Globus pallidus (tissue), 1 donor: ENCODE data around the gene SYTL1.

Experiments used
- DNase-seq: peaks from one replicate; pipeline ENCODE4 v3.0.0-alpha.2; 2015; ENCODE audit warnings: low spot score

SYTL1 gene

DNA sequence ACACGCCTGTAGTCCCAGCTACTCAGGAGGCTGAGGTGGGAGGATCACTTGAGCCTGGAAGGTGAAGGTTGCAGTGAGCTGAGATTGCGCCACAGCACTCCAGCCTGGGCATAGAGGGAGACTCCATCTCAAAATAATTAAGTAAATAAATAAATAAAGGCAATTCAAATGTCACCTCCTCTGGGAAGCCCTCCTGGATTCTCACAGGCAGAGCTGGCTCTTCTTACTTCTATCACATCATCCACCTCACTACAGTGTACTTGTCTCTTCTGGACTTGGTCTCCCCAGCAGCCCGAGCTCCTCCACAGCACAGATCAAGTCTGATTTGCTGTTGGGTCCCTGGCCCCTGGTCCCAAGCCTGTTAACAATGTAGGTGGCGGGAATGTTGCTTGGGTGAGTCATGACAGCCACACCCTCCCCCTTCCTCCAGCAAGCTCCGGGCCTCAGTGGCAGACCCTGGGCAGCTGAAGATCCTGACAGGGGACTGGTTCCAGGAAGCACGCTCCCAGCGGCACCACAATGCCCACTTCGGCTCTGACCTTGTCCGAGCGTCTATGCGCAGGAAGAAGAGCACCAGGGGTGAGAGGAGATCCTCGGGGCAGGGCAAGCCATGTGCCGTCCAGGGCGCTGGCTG is 5.3 kb downstream of the SYTL1 start:
- DNase-seq = no peak

DNA sequence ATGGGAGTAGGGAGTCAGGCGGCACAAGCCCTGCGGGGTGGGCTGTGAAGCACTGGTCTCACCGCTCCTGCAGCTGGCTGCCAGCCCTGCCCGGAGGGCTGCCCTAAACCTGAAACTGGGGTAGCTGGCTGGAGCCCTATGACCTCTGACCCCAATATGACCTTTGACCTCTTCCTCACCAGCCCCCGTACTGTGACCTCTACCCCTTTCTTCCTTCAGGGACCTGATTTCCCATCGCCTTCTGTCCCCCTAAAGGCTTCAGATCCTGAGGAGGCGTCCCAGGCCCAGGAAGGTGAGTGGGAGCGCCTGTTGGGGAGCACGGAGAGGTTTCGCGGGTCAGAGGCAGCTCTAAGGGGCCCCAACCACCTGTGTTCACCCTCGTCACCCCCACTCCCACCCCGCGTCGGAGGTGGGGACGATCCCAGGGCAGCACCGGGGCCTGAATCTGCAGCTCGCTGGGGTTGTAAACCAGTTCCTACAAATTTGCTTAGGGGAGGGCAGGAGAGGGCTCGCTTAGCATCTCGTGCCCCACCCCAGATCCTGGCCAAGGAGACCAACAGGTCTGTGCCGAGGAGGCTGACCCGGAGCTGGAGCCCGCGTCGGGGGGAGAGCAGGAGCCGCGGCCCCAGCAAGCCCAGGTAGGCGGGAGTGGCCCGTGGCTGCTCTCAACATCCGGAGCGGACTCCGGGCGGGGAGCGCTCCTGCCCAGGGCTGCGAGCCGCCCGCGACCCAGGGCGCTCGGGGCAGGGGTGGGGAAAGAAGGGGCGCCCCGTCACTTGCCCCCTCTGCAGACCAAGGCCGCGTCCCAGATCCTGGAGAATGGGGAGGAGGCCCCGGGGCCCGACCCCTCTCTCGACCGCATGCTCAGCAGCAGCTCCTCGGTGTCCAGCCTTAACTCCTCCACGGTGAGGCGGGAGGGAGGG is 7.3 kb downstream of the SYTL1 start:
- DNase-seq = no peak

DNA sequence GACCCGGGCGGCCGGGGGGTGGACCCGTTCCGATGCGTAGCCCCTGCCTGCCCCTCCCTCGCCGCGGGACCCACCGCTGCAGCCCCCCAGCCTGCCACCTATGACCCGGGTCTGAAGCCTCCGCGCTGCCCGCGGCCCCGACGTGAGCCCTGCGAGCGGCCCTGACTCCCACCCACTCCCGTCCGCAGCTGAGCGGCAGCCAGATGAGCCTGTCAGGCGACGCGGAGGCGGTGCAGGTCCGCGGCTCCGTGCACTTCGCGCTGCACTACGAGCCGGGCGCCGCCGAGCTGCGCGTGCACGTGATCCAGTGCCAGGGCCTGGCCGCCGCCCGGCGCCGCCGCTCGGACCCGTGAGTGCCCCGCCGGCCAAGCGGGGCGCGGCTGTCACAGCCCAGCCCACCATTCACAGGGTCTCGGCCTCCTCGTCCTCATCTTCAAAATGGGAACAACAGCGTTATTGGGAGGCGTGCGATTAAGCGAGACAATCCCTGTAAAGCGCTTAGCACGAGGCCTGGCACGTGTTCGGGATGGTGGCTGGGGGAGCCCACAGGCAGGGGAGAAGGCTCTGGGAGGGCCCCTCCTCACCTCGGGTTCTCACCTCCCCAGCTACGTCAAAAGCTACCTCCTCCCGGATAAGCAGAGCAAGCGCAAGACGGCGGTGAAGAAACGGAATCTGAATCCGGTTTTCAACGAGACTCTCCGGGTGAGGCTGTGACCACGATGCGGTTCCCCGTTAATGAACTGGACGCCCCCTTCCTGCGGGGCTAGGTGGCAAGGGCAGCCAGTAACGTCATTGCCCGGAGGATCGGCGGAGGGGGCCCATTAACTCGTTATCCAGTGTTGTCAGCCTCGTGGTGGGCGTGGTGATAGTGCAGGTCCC is 8.2 kb downstream of the SYTL1 start:
- DNase-seq = no peak

DNA sequence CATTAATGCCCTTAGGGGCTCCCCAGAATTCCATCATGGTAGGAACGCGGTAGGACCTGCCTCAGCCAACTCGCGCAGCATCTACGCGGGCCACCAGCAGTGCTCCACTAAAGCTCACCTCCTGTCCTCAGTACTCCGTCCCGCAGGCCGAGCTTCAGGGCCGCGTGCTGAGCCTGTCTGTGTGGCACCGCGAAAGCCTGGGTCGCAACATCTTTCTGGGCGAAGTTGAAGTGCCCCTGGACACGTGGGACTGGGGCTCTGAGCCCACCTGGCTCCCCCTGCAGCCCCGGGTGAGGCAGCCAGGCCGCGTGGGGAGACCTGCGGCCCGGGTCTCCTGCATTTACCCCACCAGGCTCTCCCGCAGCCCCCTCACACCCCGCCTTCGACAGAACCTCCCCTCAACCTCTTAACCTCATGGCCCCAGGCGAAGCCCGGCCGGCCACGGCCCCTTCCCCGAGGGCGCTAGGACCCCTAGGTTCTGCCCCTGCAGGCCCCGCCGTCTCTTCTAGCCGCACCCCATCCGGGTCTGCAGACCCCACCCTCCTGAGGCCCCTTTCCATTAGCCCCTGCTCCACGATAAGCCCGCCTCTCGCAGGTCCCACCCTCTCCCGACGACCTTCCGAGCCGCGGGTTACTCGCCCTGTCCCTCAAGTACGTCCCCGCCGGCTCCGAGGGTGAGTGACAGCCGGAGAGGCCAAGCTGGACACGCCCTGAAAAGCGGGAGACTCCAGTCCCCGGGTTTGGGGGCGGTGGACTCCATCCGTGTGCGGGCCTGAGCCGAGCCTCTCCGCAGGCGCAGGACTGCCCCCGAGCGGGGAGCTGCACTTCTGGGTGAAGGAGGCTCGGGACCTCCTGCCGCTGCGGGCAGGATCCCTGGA is 9.1 kb downstream of the SYTL1 start:
- no peak for DNase-seq

DNA sequence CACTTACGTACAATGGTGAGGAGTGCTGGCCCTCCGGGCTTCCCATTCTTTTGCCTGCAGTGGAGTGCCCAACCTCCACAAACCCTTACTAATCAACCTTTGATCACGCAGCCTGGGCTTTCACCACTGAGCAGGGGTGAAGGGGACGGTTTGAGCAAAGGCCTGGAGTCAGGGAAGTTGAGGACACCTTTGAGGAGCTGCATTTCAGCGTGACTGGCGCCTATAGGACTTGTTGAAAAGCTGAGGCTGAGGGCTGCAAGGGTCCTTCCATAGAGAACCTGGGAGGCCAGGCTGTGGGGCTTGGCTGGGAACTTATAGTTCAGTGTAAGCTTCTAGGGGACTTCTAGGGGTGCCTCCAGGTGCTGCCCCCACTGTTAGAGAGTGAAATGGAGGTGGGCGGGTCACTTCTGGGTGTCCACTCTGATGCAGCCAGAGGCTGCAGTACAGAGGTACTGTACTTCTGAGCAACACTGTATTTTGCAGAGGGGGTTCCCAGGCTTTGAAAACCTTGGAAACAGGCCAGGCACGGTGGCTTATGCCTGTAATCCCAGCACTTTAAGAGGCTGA is 9.8 kb downstream of the SYTL1 start:
- no peak for DNase-seq

DNA sequence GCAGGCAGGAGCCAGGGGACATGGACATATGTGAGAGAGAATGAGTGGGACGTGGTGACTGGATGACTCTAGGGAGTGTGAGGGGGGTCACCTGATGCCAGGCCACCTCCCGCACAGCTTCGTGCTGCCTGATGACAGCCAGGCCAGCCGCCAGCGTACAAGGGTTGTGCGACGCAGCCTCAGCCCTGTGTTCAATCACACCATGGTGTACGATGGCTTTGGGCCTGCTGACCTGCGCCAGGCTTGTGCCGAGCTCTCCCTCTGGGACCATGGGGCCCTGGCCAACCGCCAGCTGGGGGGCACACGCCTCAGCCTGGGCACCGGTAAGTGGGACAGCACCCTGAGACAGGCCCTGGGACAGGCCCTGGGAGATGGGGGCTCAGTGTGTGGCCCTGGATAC is 11.3 kb downstream of the SYTL1 start:
- no peak for DNase-seq

DNA sequence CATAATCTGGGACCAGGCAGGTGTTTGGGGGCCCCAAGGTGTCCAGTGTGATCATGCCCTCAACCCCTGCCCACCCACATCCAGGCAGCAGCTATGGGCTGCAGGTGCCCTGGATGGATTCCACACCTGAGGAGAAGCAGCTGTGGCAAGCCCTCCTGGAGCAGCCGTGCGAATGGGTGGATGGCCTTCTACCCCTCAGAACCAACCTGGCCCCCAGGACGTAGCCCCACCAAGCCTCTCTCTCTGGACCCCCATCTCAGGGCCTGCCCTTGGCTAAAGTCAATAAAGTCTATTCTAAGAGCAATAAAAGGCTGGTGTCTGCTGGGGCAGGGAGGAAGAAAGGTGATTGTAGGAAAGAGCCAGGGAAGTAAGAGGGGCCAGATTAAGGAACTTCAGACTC is 11.8 kb downstream of the SYTL1 start:
- no peak for DNase-seq

DNA sequence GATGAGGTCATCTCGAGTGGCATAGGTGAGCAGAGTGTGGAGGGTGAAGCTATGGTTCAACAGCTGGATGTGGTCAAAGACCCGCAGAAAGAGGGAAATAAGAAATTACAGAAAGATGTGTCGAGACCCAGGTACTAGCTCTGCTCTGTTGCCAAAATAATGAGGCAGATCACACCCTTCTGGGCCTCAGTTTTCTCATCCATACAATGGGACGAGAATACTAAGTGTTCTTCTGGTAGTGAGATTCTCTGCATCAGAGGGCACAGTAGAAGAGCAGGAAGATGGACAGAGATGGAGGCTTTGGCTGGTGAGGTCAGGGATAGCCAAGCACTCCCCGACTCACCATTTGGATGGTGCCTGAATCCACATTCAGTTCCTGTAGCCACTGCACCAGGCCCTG is 13.9 kb downstream of the SYTL1 start:
- no peak for DNase-seq

DNA sequence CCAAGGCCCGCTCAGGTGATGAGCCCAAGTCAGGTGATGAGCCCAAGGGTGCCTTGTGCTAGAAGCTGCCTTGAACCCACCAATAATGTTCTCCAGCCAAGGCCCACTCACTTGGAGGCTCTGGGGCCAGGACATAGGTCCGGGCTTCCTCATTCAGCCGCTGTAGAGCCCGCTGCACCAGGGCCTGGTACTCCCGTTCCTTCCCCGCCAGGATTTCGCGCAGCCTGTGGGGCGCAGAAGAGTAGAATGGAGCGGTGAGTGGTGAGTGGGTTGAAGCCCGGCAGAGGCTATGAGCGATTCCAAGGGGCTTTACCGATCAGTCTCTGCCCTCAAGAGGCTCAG is 14.4 kb downstream of the SYTL1 start:
- no peak for DNase-seq

DNA sequence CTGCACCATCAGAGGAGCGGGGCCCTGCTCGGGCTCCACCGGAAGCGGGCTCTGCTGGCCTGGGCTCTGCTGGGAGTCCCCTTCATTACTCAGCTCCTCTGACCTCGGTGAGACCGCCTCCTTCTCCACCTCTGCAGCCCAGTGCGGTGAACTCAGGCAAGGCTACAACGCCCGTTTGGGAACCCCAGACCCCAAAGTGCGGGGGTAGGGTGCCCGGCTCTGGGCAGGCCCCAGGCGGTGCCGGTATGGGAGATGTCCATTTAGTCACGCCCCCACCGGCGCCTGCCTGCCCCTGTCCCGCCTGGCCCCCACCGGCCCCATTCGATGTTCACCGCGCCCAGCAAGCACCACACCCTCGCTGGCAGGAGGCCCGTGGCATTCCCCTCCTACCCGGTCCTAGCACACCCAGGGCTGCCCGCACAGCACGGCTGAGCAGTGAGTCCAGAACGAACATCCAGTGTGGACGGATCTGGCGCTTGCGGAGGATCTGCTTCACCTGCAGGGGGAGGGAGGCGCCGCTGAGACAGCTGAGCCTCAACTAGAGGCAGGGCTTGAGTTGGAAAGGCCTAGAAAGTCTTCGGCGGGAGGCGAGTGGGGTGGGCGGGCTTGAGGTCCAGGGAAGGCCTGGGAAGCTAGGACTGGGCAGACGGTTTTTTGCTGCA is 14.9 kb downstream of the SYTL1 start:
- no peak for DNase-seq

DNA sequence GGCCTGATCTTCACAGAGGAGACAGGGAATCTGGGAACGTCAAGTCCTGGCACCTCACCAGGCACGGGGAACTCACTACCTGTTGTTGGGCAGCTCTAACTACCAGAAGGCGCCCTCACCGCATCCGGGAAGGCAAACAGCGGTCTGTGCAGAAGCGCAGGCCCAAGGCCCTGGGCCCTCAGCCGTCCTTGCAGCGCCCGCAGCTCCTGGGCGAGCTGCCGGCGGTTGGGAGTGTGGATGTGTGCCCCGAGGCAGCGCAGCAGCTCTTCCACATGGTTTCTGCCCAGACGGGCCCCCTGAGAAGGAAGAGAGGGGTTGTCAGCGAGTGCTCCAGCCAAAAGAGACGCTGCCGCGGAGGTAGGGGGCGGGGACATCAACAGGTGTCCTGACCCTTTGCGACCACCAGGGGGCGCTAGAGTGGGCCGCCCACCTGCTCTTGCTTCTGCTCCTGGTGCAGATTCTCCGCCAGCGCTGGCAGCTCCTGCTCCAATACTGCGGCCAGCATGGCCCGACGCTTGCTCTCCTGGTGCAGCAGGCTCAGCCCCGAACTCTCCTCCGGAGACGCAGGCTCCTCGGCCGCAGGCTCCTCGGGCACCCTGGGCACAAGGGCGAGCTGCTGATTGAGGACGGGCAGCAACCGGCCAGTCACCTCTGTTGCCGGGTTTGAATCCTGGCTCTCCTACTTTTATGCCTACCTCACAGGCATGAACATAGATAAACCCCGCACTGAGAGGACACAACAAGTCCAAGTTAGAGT is 15.6 kb downstream of the SYTL1 start:
- peak; percentile 32 for DNase-seq

DNA sequence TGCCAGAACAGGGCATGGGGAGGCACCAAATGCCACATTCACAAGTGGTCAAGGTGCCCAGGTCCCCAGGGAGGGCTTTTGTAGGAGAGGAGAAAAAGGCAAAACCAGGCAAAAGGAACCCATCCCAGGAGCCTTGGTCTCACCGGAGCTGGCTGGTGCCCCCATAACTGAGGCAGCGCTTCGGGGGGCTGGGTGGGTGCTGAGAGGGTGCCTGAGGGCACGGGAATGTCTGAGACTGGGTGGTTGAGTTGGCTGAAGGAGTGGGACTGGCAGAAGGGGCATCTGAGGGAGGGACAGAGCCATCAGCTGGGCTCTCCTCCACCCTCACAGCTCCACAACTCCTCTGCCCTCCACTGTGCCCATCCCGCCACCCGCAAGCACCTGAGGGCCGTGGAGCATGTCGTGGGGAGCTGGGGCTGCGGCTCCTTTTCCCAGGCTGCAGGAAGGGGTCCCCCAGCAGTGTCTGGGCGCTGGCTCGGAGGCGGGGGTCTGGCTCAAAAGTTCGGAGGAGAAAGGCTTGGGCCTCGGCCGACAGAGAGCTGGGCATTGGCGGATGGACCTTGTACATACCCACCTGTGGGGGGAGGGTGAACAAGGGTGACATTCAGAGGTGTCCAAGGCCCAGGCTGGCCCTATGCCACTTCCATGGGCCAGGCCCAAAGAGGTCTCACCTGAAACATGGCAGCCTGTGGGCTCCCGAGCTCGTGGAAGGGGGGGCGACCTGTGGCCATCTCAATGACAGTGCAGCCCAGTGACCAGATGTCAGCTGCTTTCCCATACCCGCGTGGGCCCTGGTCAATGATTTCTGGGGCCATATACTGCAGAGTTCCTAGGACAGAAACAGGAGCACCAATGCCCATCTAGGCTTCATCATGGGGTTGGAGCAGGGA is 16.5 kb downstream of the SYTL1 start:
- DNase-seq = no peak

DNA sequence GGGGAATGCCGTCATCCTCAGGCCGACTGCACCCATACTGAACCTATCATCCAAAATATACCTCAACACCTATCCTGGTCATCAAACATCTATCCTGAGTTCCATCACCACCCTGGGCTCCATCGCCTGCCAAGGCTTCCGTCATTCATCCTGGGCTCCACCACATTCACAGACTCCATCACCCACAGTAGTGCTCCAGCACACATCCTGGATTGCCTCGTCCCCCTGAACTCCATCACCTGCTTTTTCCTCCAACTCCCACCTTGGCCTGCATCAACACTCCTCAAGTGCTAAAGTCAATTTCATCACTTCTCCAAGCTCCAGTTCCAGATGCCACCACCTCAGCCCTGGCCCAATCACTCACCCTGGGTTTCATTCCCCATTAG is 17.1 kb downstream of the SYTL1 start:
- no peak for DNase-seq

DNA sequence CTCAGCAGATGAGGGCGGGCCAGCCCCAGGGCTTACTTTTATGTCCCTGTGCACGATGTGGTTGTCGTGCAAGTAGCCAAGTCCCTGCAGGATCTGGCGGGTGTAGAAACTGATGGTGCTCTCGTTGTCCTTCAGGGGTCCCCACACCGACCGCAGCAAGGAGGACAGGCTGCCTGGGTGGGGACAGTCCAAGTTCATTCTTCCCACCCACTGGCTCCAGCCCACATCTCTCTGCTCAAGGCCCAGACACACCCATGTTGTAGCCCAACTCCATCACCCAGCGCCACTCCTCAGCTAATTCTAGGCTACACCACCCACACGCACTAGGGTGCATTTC is 18.0 kb downstream of the SYTL1 start:
- no peak for DNase-seq

DNA sequence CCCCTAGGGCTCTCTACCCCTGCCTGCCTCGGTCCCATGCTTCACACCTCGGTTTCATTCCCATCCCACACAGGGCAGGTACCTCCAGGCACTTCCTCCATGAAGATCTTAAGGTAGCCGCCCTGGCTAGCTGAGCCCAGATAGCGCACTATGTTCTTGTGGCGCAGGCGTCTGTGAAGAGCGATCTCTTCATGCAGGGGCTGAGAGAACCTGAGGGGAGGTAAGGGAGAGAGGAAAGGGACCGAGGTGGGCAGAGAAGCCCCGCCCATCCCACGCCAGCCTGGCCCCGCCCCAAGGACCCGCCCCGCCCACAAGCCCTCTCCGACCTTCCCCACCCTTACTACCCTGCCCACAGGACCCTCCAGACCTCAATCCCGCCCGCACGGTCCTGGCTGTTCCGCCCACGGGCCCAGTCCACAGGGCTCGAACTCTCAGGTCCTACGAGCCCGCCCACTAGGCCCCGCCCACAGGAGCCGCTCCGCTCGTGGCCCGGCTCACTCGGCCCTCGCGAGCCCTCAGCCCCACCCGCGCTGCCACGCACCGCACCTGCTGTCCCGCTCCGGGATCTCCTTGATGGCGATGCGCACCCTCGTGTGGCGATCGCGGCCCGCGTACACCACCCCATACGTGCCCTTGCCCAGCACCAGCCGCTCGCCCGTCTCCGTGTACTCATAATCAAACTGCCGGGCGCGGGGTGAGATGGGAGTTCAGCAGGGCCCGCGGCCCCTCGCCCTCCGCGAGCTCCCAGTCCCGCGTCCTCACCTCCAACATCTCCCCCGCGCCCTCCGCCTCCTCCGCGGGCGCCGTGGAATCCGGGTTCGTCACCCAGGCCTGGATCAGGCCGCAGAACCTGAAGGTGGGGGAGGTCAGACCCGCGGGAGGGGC is 18.6 kb downstream of the SYTL1 start:
- DNase-seq = no peak

DNA sequence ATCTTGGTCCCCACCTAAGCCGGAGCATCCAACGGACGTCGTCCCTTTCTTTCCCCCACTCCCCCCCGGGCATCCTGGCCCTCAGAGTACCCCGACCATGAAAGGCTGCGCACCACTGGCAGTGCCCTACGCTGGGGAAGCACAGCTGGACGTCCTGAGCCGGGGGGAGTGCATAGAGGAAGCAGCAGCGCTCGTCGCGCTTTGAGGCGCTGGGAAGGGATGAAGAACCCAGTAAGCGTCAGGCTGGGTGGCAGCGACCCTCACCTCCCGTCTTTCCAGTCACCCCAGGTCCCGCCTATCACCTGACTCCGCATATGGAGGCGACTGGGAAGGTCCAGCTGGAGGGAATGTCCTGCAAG is 19.2 kb downstream of the SYTL1 start:
- no peak for DNase-seq

DNA sequence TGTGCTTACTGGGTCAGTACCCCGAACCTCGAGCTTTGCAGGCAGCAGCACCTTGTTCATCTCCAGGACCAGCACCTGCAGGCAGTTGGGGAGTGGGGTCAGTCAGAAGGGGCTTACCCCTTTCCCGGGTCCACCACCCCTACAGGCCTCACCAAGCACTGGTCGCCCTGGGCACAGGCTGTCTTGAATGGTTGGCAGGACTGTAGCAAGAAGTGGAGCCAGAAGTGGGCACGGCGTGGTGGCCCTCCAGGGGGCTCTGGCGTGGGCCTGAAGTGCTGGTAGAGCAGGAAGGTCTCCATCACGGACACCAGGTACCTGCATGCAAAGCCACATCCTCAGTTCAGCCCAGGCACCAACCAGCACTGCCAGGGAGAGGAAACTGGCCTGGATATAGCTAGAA is 19.7 kb downstream of the SYTL1 start:
- DNase-seq = no peak
